Prostate gland (tissue), 2 donors: Measurements from ENCODE around the gene OTOF. TPM values are rescaled to one million over a fixed set of nuclear protein-coding genes. Genes with fewer than 3 reads are reported as not detected.

Experiments
- DNase-seq: peaks from one replicate; pipeline ENCODE4 v3.0.0-alpha.2; 2019; ENCODE audit warnings: low spot score
- H3K27ac ChIP-seq, 2 donors: fragments of 200-600 bp; sonication (generic); 2 replicates each; pipeline ENCODE4 v1.5.1; 2017 to 2019
- H3K27me3 ChIP-seq: fragments of 200-600 bp; sonication (generic); replicated peaks from 2 replicates; pipeline ENCODE4 v1.5.1; 2019; ENCODE audit not compliant: insufficient read depth
- H3K36me3 ChIP-seq, 2 donors: fragments of 200-600 bp; sonication (generic); 1 replicate in 1 of 2; 2 replicates in 1 of 2; pipeline versions ENCODE4 v1.5.1 to v1.8.1; 2017 to 2019
- H3K4me1 ChIP-seq: fragments of 200-600 bp; sonication (generic); replicated peaks from 2 replicates; pipeline ENCODE4 v1.5.1; 2019
- H3K4me3 ChIP-seq, 2 donors: fragments of 200-600 bp; sonication (generic); 2 replicates each; pipeline ENCODE4 v1.5.1; 2017 to 2019
- H3K9me3 ChIP-seq: fragments of 200-600 bp; sonication (generic); 2 replicates; pipeline ENCODE4 v1.5.1; 2017
- CTCF ChIP-seq, 4 experiments: fragments of 200-600 bp in 2 of 4; fragments of 450-650 bp in 2 of 4; sonication (generic) in 2 of 4; IDR thresholded peaks; 1 replicate in 3 of 4; 2 replicates in 1 of 4; pipeline ENCODE4 v1.5.1; 2016 to 2019; ENCODE audit warnings: antibody characterized with exemption in 4 of 4, mild to moderate bottlenecking in 2 of 4, moderate library complexity in 2 of 4
- POLR2A ChIP-seq: fragments of 450-650 bp; IDR thresholded peaks from one replicate; pipeline ENCODE4 v1.6.1; 2016; ENCODE audit warnings: antibody characterized with exemption, mild to moderate bottlenecking
- POLR2AphosphoS5 ChIP-seq: sonication (generic); formaldehyde crosslinking; IDR thresholded peaks from one replicate; pipeline ENCODE4 v1.6.1; 2017; ENCODE audit warnings: antibody characterized with exemption
- WGBS: methylation state at CpG from one replicate; pipeline ENCODE4 v1.1.5; 2018; 5-methylcytosine and 5-hydroxymethylcytosine counted together
- intact Hi-C: fragments of 100-400 bp; cut with DNase I; formaldehyde crosslinking; loops from one replicate; pipeline ENCODE4 v1.14.2; 2022
- total RNA-seq, 2 donors: library from RNA; depleted of rRNA; stranded (reverse); fragments of >200 nt; gene quantifications; one replicate each; pipeline ENCODE4 v1.1.0, GENCODE V29; 2016

OTOF gene
- total RNA-seq, 2 donors from 2014 or later: 0.68 TPM; not detected in 1

- intact Hi-C loops: no loop called here
- WGBS: 97% methylated on average over 11 of the region's 11 CpGs
- no peak overlapping the region for H3K27ac ChIP-seq
- no peak for TF ChIP-seq POLR2AphosphoS5
- TF ChIP-seq CTCF (IDR thresholded peaks at IDR 0.05): no peak
- TF ChIP-seq POLR2A: no peak
- no peaks in the 10 kb centered on the region for H3K4me1 ChIP-seq
- no peaks in the 10 kb centered on the region for H3K27me3 ChIP-seq
- no peaks in the 10 kb centered on the region for H3K9me3 ChIP-seq
- no peaks in the 10 kb centered on the region for H3K36me3 ChIP-seq
- H3K4me3 ChIP-seq: no peak overlapping the region
- DNase-seq: no peak
These were observed 5.1 kb upstream of the OTOF start for GRCh38 chr2:26483027-26483326.

GRCh38 chr2:26482211-26483026 lies 4.5 kb upstream of the OTOF start:
- no peak for DNase-seq
- Histone ChIP-seq H3K4me3 (no peak overlapping the region), H3K9me3 (no peaks in the 10 kb centered on the region), H3K4me1 (no peaks in the 10 kb centered on the region), H3K36me3 (no peaks in the 10 kb centered on the region), H3K27me3 (no peaks in the 10 kb centered on the region), H3K27ac (no peak overlapping the region)
- no peak for TF ChIP-seq POLR2AphosphoS5
- 86% methylated on average over 30 of the region's 30 CpGs for WGBS
- intact Hi-C loops: no loop called here

GRCh38 chr2:26481706-26482105 lies 3.8 kb upstream of the OTOF start:
- TF ChIP-seq CTCF (IDR thresholded peaks at IDR 0.05): no peak
- TF ChIP-seq POLR2AphosphoS5: no peak
- TF ChIP-seq POLR2A: no peak
- 85% methylated on average over 3 of the region's 3 CpGs for WGBS
- H3K4me3 ChIP-seq: no peak overlapping the region
- DNase-seq: no peak
- H3K9me3 ChIP-seq: no peaks in the 10 kb centered on the region
- H3K27me3 ChIP-seq: no peaks in the 10 kb centered on the region
- H3K4me1 ChIP-seq: no peaks in the 10 kb centered on the region
- intact Hi-C loops: no loop called here
- no peak overlapping the region for H3K27ac ChIP-seq
- no peaks in the 10 kb centered on the region for H3K36me3 ChIP-seq

GRCh38 chr2:26480566-26481423 lies 2.9 kb upstream of the OTOF start:
- Histone ChIP-seq H3K4me3 (no peak overlapping the region), H3K27ac (no peak overlapping the region)
- 82% methylated on average over 18 of the region's 18 CpGs for WGBS

More at GRCh38 chr2:26480566-26481423, 2.9 kb upstream of the OTOF start:
- no peaks in the 10 kb centered on the region for H3K27me3 ChIP-seq
- H3K36me3 ChIP-seq: no peaks in the 10 kb centered on the region
- intact Hi-C loops: no loop called here
- no peak for TF ChIP-seq CTCF (IDR thresholded peaks at IDR 0.05)
- no peak for TF ChIP-seq POLR2AphosphoS5
- no peak for TF ChIP-seq POLR2A
- H3K9me3 ChIP-seq: no peaks in the 10 kb centered on the region
- no peaks in the 10 kb centered on the region for H3K4me1 ChIP-seq
- no peak for DNase-seq
